Measurements from ENCODE around the gene PPM1B. TPM values are rescaled to one million over a fixed set of nuclear protein-coding genes. Genes with fewer than 3 reads are reported as not detected.

PPM1B gene
- total and polyA plus RNA-seq, 2 of the 13 experiments (the other 11 are each of a cell fraction or from before 2014, with no cell fraction given): 24.4 to 25.0 TPM

DNA sequence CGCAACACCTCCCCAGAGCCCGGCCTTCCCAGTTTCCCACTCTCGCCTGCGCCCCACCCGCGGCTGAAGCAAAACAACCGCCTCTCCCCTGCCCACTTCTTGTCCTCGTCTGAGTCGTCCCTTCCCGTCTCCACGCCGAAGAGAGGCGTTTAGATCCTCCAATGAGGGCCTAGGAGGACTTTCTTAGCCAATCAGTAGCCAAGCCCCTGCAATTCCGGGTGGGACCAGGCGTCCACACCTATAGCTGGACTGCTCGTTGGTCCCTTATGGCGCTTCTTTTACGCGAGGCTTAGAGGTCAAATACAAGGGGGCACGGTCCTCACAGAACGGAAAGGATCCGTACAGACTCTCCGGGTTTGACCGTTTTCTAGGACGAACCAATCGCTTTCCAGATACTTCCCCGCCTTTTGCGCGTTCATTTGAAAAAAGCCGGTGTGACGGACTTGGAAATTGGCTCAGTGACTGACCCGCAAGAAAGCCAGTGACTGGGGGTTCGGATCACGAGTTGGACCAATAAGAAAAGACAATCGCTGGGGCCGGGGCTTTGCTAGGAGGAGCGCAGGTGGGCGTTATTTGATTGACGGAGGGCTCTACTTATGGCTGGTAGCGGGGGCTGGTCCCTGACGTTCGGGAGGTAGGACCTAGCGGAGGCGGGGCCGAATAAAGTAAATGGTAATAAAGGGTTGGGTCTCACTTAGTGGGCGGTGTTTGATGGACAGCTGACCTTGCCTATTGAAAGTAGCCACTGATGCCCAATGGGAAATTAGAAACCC is 581 bp upstream of the PPM1B start (continued):
- TF ChIP-seq, protein P1, sequence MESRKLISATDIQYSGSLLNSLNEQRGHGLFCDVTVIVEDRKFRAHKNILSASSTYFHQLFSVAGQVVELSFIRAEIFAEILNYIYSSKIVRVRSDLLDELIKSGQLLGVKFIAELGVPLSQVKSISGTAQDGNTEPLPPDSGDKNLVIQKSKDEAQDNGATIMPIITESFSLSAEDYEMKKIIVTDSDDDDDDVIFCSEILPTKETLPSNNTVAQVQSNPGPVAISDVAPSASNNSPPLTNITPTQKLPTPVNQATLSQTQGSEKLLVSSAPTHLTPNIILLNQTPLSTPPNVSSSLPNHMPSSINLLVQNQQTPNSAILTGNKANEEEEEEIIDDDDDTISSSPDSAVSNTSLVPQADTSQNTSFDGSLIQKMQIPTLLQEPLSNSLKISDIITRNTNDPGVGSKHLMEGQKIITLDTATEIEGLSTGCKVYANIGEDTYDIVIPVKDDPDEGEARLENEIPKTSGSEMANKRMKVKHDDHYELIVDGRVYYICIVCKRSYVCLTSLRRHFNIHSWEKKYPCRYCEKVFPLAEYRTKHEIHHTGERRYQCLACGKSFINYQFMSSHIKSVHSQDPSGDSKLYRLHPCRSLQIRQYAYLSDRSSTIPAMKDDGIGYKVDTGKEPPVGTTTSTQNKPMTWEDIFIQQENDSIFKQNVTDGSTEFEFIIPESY (CRISPR knock-in tag; IDR thresholded peaks at IDR 0.05): no peak
- TF ChIP-seq, protein P2, sequence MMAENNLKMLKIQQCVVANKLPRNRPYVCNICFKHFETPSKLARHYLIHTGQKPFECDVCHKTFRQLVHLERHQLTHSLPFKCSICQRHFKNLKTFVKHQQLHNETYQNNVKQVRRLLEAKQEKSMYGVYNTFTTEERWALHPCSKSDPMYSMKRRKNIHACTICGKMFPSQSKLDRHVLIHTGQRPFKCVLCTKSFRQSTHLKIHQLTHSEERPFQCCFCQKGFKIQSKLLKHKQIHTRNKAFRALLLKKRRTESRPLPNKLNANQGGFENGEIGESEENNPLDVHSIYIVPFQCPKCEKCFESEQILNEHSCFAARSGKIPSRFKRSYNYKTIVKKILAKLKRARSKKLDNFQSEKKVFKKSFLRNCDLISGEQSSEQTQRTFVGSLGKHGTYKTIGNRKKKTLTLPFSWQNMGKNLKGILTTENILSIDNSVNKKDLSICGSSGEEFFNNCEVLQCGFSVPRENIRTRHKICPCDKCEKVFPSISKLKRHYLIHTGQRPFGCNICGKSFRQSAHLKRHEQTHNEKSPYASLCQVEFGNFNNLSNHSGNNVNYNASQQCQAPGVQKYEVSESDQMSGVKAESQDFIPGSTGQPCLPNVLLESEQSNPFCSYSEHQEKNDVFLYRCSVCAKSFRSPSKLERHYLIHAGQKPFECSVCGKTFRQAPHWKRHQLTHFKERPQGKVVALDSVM (CRISPR knock-in tag; IDR thresholded peaks at IDR 0.05): peak; percentile 20; the same call in 1 of the 2 replicates
- TF ChIP-seq, protein P3, sequence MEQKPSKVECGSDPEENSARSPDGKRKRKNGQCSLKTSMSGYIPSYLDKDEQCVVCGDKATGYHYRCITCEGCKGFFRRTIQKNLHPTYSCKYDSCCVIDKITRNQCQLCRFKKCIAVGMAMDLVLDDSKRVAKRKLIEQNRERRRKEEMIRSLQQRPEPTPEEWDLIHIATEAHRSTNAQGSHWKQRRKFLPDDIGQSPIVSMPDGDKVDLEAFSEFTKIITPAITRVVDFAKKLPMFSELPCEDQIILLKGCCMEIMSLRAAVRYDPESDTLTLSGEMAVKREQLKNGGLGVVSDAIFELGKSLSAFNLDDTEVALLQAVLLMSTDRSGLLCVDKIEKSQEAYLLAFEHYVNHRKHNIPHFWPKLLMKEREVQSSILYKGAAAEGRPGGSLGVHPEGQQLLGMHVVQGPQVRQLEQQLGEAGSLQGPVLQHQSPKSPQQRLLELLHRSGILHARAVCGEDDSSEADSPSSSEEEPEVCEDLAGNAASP (CRISPR knock-in tag; IDR thresholded peaks at IDR 0.05; ENCODE audit: borderline replicate concordance): 0 out of 2 replicates have a peak, but pooled peaks have one; percentile 10
- TF ChIP-seq MIER3 (CRISPR knock-in tag; IDR thresholded peaks at IDR 0.05; ENCODE audit: borderline replicate concordance) (no peak; the same call in 1 of the 2 replicates), ZNF256 (CRISPR knock-in tag; conservative IDR thresholded peaks at IDR 0.05) (0 out of 2 replicates have a peak, but pooled peaks have one; percentile 38), GMEB2 (CRISPR knock-in tag; IDR thresholded peaks at IDR 0.05; ENCODE audit: low read depth) (no peak), PRPF4 (IDR thresholded peaks at IDR 0.05; ENCODE audit: low read depth, low read length, poor library complexity, severe bottlenecking) (no peak), ADNP (CRISPR knock-in tag; IDR thresholded peaks at IDR 0.05) (no peak), RARG (CRISPR knock-in tag; IDR thresholded peaks at IDR 0.05; ENCODE audit: low read depth) (no peak), HNRNPL (IDR thresholded peaks at IDR 0.05; ENCODE audit: low read depth, low read length) (no peak), ZNF20 (CRISPR knock-in tag; IDR thresholded peaks at IDR 0.05) (no peak), TCF7L2 (IDR thresholded peaks at IDR 0.05; ENCODE audit: low read depth, low read length) (no peak)
- TF ChIP-seq, protein P4, sequence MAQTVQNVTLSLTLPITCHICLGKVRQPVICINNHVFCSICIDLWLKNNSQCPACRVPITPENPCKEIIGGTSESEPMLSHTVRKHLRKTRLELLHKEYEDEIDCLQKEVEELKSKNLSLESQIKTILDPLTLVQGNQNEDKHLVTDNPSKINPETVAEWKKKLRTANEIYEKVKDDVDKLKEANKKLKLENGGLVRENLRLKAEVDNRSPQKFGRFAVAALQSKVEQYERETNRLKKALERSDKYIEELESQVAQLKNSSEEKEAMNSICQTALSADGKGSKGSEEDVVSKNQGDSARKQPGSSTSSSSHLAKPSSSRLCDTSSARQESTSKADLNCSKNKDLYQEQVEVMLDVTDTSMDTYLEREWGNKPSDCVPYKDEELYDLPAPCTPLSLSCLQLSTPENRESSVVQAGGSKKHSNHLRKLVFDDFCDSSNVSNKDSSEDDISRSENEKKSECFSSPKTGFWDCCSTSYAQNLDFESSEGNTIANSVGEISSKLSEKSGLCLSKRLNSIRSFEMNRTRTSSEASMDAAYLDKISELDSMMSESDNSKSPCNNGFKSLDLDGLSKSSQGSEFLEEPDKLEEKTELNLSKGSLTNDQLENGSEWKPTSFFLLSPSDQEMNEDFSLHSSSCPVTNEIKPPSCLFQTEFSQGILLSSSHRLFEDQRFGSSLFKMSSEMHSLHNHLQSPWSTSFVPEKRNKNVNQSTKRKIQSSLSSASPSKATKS (CRISPR knock-in tag; IDR thresholded peaks at IDR 0.05): no peak
- TF ChIP-seq, protein P5, sequence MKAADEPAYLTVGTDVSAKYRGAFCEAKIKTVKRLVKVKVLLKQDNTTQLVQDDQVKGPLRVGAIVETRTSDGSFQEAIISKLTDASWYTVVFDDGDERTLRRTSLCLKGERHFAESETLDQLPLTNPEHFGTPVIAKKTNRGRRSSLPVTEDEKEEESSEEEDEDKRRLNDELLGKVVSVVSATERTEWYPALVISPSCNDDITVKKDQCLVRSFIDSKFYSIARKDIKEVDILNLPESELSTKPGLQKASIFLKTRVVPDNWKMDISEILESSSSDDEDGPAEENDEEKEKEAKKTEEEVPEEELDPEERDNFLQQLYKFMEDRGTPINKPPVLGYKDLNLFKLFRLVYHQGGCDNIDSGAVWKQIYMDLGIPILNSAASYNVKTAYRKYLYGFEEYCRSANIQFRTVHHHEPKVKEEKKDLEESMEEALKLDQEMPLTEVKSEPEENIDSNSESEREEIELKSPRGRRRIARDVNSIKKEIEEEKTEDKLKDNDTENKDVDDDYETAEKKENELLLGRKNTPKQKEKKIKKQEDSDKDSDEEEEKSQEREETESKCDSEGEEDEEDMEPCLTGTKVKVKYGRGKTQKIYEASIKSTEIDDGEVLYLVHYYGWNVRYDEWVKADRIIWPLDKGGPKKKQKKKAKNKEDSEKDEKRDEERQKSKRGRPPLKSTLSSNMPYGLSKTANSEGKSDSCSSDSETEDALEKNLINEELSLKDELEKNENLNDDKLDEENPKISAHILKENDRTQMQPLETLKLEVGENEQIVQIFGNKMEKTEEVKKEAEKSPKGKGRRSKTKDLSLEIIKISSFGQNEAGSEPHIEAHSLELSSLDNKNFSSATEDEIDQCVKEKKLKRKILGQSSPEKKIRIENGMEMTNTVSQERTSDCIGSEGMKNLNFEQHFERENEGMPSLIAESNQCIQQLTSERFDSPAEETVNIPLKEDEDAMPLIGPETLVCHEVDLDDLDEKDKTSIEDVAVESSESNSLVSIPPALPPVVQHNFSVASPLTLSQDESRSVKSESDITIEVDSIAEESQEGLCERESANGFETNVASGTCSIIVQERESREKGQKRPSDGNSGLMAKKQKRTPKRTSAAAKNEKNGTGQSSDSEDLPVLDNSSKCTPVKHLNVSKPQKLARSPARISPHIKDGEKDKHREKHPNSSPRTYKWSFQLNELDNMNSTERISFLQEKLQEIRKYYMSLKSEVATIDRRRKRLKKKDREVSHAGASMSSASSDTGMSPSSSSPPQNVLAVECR (CRISPR knock-in tag; IDR thresholded peaks at IDR 0.05; ENCODE audit: borderline replicate concordance): peak; percentile 61; the same call in 1 of the 2 replicates
